Keratinocyte (primary cell): ENCODE measurements around the gene RPL38. TPM values are rescaled to one million over a fixed set of nuclear protein-coding genes. Genes with fewer than 3 reads are reported as not detected.

Source experiments
- DNase-seq: peaks from one replicate; pipeline ENCODE4 v3.0.0-alpha.2; 2011; ENCODE audit warnings: low read depth, missing footprints, low spot score
- FAIRE-seq: peaks from 2 replicates; lab custom pipeline; 2011; peaks lifted over from hg19 to GRCh38; lab: Jason Lieb, UNC
- H2AFZ ChIP-seq: 2 replicates; pipeline ENCODE4 v1.6.0; 2012; ENCODE audit warnings: low read length, control low read depth, inconsistent platforms; ENCODE audit not compliant: control insufficient read depth
- H3K27ac ChIP-seq: 2 replicates; pipeline ENCODE4 v1.5.1; 2011; ENCODE audit warnings: low read length; ENCODE audit not compliant: control insufficient read depth, insufficient read depth
- H3K27me3 ChIP-seq: 3 replicates; pipeline ENCODE4 v1.6.0; 2011; ENCODE audit warnings: low read length; ENCODE audit not compliant: control insufficient read depth, insufficient read depth; ENCODE audit errors: extremely low read depth
- H3K36me3 ChIP-seq, 2 experiments: 2 replicates in 1 of 2; 3 replicates in 1 of 2; pipeline ENCODE4 v1.5.1; 2011; ENCODE audit warnings: low read length in 2 of 2, mild to moderate bottlenecking in 1 of 2; ENCODE audit not compliant: control insufficient read depth in 2 of 2, insufficient read depth in 2 of 2; ENCODE audit errors: extremely low read depth in 1 of 2
- H3K4me1 ChIP-seq: 3 replicates; pipeline ENCODE4 v1.5.1; 2011; ENCODE audit warnings: low read length; ENCODE audit not compliant: control insufficient read depth, insufficient read depth; ENCODE audit errors: extremely low read depth
- H3K4me2 ChIP-seq: 3 replicates; pipeline ENCODE4 v1.6.0; 2011; ENCODE audit warnings: low read depth, low read length; ENCODE audit not compliant: control insufficient read depth, insufficient read depth; ENCODE audit errors: extremely low read depth
- H3K4me3 ChIP-seq, 3 experiments: fragments of 200-600 bp in 1 of 3; sonication (generic) in 1 of 3; 2 replicates in 2 of 3; 3 replicates in 1 of 3; pipeline ENCODE4 v1.5.1; 2011 to 2016; ENCODE audit warnings: low read length in 3 of 3, mild to moderate bottlenecking in 3 of 3, control low read depth in 2 of 3, inconsistent platforms in 1 of 3, low read depth in 1 of 3, mixed read lengths in 1 of 3, mixed run types in 1 of 3, moderate library complexity in 1 of 3; ENCODE audit not compliant: control insufficient read depth in 2 of 3, insufficient read depth in 2 of 3; ENCODE audit errors: extremely low read depth in 1 of 3
- H3K79me2 ChIP-seq: 2 replicates; pipeline ENCODE4 v1.6.0; 2012; ENCODE audit warnings: low read length; ENCODE audit not compliant: control insufficient read depth, insufficient read depth
- H3K9ac ChIP-seq: 3 replicates; pipeline ENCODE4 v1.6.0; 2011; ENCODE audit warnings: low read length; ENCODE audit not compliant: control insufficient read depth, insufficient read depth; ENCODE audit errors: extremely low read depth
- H3K9me1 ChIP-seq: 3 replicates; pipeline ENCODE4 v1.6.0; 2011; ENCODE audit warnings: low read length; ENCODE audit not compliant: control insufficient read depth, insufficient read depth; ENCODE audit errors: extremely low read depth
- H3K9me3 ChIP-seq: 2 replicates; pipeline ENCODE4 v1.5.1; 2012; ENCODE audit warnings: low read depth, low read length; ENCODE audit not compliant: control insufficient read depth
- H4K20me1 ChIP-seq: 3 replicates; pipeline ENCODE4 v1.6.0; 2011; ENCODE audit warnings: low read length; ENCODE audit not compliant: control insufficient read depth, insufficient read depth; ENCODE audit errors: extremely low read depth
- EZH2 ChIP-seq: IDR thresholded peaks from one replicate; pipeline ENCODE4 v1.6.1; 2012; ENCODE audit warnings: inconsistent platforms, mild to moderate bottlenecking, low read length, moderate library complexity
- dilution Hi-C: fragments of 300-500 bp; cut with MboI; formaldehyde crosslinking; loops from one replicate; pipeline ENCODE4 v1.7.0; 2020; ENCODE audit warnings: low sequenced_read_pairs; ENCODE audit not compliant: extremely low pct_ligation_motif_present
- polyA plus RNA-seq, 5 experiments: library from polyadenylated mRNA; depleted of rRNA in 3 of 5; stranded (reverse) in 3 of 5; stranded (forward) in 1 of 5; unstranded in 1 of 5; fragments of >200 nt; gene quantifications; 1 replicate in 1 of 5; 2 replicates in 3 of 5; 3 replicates in 1 of 5; pipeline versions ENCODE4 v1.2.1 to v1.2.3, GENCODE V29; 2011 to 2012; ENCODE audit warnings: missing spikeins in 2 of 5, low read depth in 1 of 5, low replicate concordance in 1 of 5
- TF ChIP-seq, protein P1 (sequence below), 3 experiments: IDR thresholded peaks in 1 of 3; conservative IDR thresholded peaks in 1 of 3; optimal IDR thresholded peaks in 1 of 3; 2 replicates in 2 of 3; 3 replicates in 1 of 3; pipeline versions ENCODE3 to v1.5.1; 2011; ENCODE audit warnings: low read length in 3 of 3, mild to moderate bottlenecking in 3 of 3, moderate library complexity in 2 of 3, control low read depth in 1 of 3, inconsistent platforms in 1 of 3; ENCODE audit not compliant: insufficient read depth in 2 of 3; ENCODE audit errors: extremely low read depth in 1 of 3

Gene RPL38
- polyA plus RNA-seq, 1 donor (not counting 4 experiments of a cell fraction or from before 2014, with no cell fraction given): 1,779 TPM

- dilution Hi-C loops: no loop called here
- DNase-seq (no peak), FAIRE-seq (no peak)
- Histone ChIP-seq H3K27me3 (no peaks in the 10 kb centered on the region), H3K9ac (no peak overlapping the region), H3K4me1 (no peaks in the 10 kb centered on the region), H4K20me1 (peaks cover 4% of the 10 kb centered on the region), H3K9me3 (no peaks in the 10 kb centered on the region), H3K36me3 (no peaks in the 10 kb centered on the region), H3K4me3 (no peak overlapping the region), H3K27ac (no peak overlapping the region), H3K4me2 (no peak overlapping the region), H3K9me1 (no peaks in the 10 kb centered on the region), H3K79me2 (no peaks in the 10 kb centered on the region), H2AFZ (no peak overlapping the region)
- TF ChIP-seq, protein P1, sequence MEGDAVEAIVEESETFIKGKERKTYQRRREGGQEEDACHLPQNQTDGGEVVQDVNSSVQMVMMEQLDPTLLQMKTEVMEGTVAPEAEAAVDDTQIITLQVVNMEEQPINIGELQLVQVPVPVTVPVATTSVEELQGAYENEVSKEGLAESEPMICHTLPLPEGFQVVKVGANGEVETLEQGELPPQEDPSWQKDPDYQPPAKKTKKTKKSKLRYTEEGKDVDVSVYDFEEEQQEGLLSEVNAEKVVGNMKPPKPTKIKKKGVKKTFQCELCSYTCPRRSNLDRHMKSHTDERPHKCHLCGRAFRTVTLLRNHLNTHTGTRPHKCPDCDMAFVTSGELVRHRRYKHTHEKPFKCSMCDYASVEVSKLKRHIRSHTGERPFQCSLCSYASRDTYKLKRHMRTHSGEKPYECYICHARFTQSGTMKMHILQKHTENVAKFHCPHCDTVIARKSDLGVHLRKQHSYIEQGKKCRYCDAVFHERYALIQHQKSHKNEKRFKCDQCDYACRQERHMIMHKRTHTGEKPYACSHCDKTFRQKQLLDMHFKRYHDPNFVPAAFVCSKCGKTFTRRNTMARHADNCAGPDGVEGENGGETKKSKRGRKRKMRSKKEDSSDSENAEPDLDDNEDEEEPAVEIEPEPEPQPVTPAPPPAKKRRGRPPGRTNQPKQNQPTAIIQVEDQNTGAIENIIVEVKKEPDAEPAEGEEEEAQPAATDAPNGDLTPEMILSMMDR (optimal IDR thresholded peaks at IDR 0.05 in 1 of 3, IDR thresholded peaks at IDR 0.05 in 1 of 3, conservative IDR thresholded peaks at IDR 0.05 in 1 of 3; ENCODE audit: extremely low read depth in 1 of 3, insufficient read depth in 2 of 3, low read length in 3 of 3): no peak
- TF ChIP-seq EZH2: no peak
Observed at GRCh38 chr17:74235040-74235581, 31.6 kb downstream of the RPL38 start.

DNA sequence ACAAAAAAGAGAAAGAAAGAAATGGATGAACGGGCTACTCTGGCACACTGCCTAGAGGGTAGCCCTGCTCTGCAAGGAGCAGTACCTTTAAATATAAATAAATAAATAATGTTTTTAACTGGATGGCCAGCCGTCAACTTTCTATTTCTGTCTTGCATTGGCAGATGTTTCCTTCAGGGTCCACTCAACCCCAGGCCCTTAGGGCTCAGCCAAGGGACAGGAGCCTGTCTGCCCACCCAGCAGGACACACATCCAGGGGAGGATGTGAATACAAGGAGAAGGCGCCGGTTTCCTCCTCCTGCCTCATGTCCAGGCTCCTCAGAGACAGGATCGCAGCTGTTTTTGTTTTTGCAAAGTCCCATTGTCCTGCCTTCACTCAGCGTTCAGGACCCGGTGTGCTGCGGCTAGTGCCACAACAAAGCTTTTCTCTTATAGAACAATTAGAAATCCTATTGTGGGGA, 32.5 kb downstream of the RPL38 start:
- no peak for DNase-seq

More for the DNA sequence above, 32.5 kb downstream of the RPL38 start:
- Histone ChIP-seq H3K27me3 (no peaks in the 10 kb centered on the region), H3K9ac (no peak overlapping the region), H3K4me3 (no peak overlapping the region), H3K27ac (no peak overlapping the region), H3K4me2 (no peak overlapping the region), H2AFZ (no peak overlapping the region), H3K9me3 (no peaks in the 10 kb centered on the region), H4K20me1 (peaks cover 4% of the 10 kb centered on the region), H3K9me1 (no peaks in the 10 kb centered on the region), H3K36me3 (no peaks in the 10 kb centered on the region), H3K79me2 (no peaks in the 10 kb centered on the region), H3K4me1 (no peaks in the 10 kb centered on the region)
- no peak for FAIRE-seq
- dilution Hi-C loops: no loop called here
- TF ChIP-seq, protein P1 (optimal IDR thresholded peaks at IDR 0.05 in 1 of 3, IDR thresholded peaks at IDR 0.05 in 1 of 3, conservative IDR thresholded peaks at IDR 0.05 in 1 of 3; ENCODE audit: extremely low read depth in 1 of 3, insufficient read depth in 2 of 3, low read length in 3 of 3): no peak
- TF ChIP-seq EZH2: no peak
